ENCODE measurements around the gene FOXN4. TPM values are rescaled to one million over a fixed set of nuclear protein-coding genes. Genes with fewer than 3 reads are reported as not detected.

Gene FOXN4
- total RNA-seq, 1 donor from 2014 or later, result not detected

- no peaks in the 10 kb centered on the region for H3K36me3 ChIP-seq (ENCODE audit: control insufficient read depth, insufficient read depth, low read length)
- no peak overlapping the region for H3K4me3 ChIP-seq (ENCODE audit: low read depth, low read length)
- DNase-seq (ENCODE audit: low read depth), result no peak
- H3K27me3 ChIP-seq (ENCODE audit: control insufficient read depth, insufficient read depth, low read length), result peaks cover 13% of the 10 kb centered on the region
- TF ChIP-seq CTCF (IDR thresholded peaks at IDR 0.05; ENCODE audit: insufficient read depth, low read length, poor library complexity, severe bottlenecking), result no peak
These were observed 14.7 kb downstream of the FOXN4 start for GRCh38 chr12:109294286-109294796.

DNA sequence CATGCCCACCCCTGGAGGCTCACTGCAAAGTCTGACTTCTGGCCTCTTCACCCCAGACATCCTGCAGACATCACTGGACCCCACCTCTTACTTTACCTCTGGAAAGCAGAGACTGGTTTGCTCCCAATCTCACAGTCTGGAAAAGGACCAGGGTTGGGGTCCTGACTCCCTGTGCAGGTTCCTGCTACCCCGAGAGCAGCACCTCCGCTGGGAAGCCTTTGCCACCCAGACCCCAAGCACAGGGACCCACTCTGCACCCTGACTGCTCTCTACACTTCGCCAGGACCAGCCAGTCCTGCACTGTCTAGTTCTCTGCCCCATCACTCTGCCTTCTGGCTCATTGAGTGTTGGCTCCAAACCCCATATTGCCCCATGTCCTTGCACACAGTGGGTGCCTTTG lies 16.0 kb downstream of the FOXN4 start:
- DNase-seq (ENCODE audit: low read depth), result no peak
- Histone ChIP-seq H3K27me3 (ENCODE audit: control insufficient read depth, insufficient read depth, low read length) (peaks cover 15% of the 10 kb centered on the region), H3K4me3 (ENCODE audit: low read depth, low read length) (no peak overlapping the region), H3K36me3 (ENCODE audit: control insufficient read depth, insufficient read depth, low read length) (no peaks in the 10 kb centered on the region)
- no peak for TF ChIP-seq CTCF (IDR thresholded peaks at IDR 0.05; ENCODE audit: insufficient read depth, low read length, poor library complexity, severe bottlenecking)

DNA sequence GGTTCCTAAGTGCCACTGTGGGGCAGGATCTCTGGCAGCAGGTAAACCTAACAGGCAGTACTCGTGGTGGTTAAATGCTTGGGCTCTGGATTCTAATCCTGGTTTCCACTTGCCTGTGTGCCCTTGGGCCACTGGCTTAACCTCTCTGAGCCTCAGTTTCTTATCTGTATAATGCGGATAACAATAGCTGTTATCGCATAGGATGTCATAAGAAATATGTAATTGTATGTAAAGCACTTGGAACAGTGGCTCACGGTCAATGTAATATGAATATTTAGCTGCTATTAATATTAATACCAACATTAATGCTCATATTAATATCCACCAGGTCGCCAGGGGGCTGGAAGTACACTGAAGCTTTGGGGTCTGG lies 16.8 kb downstream of the FOXN4 start:
- DNase-seq (ENCODE audit: low read depth), result no peak
- Histone ChIP-seq H3K27me3 (ENCODE audit: control insufficient read depth, insufficient read depth, low read length) (peaks cover 15% of the 10 kb centered on the region), H3K36me3 (ENCODE audit: control insufficient read depth, insufficient read depth, low read length) (no peaks in the 10 kb centered on the region), H3K4me3 (ENCODE audit: low read depth, low read length) (no peak overlapping the region)
- TF ChIP-seq CTCF (IDR thresholded peaks at IDR 0.05; ENCODE audit: insufficient read depth, low read length, poor library complexity, severe bottlenecking), result no peak

DNA sequence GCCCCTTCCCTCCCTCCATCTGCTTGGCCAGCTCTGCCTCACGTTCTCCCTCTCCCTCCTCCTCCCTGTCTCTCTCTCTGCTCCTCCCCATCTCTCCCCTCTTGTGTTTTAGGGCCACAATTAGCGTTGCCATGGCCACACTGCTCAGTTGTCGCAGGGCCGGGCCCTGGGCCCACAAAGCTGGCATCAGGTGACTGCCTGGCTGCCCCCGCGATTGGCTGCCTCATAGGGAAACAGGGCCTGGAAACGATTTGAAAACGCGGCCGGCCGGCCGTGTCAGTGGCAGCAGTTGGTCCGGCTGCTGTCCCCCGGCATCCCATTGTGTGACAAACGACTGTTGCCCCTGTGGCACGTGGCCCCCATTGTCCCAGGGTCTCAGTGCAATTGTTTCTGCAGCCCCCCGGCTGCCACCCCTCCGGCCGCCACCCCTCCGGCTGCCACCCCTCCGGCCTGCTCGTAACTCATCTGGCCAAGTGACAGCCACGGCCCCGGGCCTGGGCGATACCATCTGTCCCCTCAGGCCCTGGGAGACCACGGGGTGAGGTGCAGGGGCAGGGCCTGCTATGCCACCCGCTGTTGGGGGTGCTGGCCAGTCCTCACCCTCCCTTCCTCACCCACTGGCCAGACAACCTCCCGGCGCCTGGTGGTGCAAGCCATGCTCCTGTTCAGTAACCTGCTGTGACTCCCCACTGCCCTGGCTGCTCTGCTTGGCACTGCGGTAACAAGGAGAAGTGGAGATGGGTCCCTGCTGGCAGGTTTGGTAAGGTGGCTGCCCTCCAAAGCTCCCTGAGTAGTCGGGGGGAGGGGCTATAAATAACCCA lies 17.4 kb downstream of the FOXN4 start:
- Histone ChIP-seq H3K27me3 (ENCODE audit: control insufficient read depth, insufficient read depth, low read length) (peaks cover 15% of the 10 kb centered on the region), H3K4me3 (ENCODE audit: low read depth, low read length) (no peak overlapping the region), H3K36me3 (ENCODE audit: control insufficient read depth, insufficient read depth, low read length) (no peaks in the 10 kb centered on the region)
- peak; percentile 14 for DNase-seq (ENCODE audit: low read depth)
- TF ChIP-seq CTCF (IDR thresholded peaks at IDR 0.05; ENCODE audit: insufficient read depth, low read length, poor library complexity, severe bottlenecking), result no peak

DNA sequence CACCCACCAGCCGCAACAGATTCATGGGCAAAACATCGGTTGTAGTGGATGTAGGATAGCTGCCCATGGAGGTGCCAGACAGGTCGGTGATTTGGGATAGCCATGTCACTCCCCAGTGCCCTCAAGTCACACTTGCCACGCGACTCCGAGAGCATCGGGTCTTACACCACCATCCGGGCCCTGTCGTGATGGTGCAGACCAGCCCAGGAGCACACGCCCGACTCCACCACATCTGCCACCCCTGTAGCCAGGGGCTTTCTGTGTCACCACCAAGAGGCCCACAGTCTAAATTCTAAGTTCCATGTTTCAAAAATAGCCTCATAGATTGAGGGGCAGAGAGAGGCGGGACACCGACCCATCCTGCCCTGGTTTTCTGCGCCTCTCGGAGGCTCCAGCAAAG lies 18.0 kb downstream of the FOXN4 start:
- TF ChIP-seq CTCF (IDR thresholded peaks at IDR 0.05; ENCODE audit: insufficient read depth, low read length, poor library complexity, severe bottlenecking), result no peak
- H3K27me3 ChIP-seq (ENCODE audit: control insufficient read depth, insufficient read depth, low read length), result peaks cover 15% of the 10 kb centered on the region
- no peak for DNase-seq (ENCODE audit: low read depth)

GRCh38 chr12:109290061-109290460 lies 19.0 kb downstream of the FOXN4 start:
- Histone ChIP-seq H3K27me3 (ENCODE audit: control insufficient read depth, insufficient read depth, low read length) (peaks cover 15% of the 10 kb centered on the region), H3K36me3 (ENCODE audit: control insufficient read depth, insufficient read depth, low read length) (no peaks in the 10 kb centered on the region), H3K4me3 (ENCODE audit: low read depth, low read length) (no peak overlapping the region)
- DNase-seq (ENCODE audit: low read depth), result no peak
- no peak for TF ChIP-seq CTCF (IDR thresholded peaks at IDR 0.05; ENCODE audit: insufficient read depth, low read length, poor library complexity, severe bottlenecking)

More for the DNA sequence above, 18.0 kb downstream of the FOXN4 start:
- no peaks in the 10 kb centered on the region for H3K36me3 ChIP-seq (ENCODE audit: control insufficient read depth, insufficient read depth, low read length)
- no peak overlapping the region for H3K4me3 ChIP-seq (ENCODE audit: low read depth, low read length)
